GM23338 (cell line): ENCODE data around the gene MBD3L4. TPM values are rescaled to one million over a fixed set of nuclear protein-coding genes. Genes with fewer than 3 reads are reported as not detected.

Experiments used
- ATAC-seq: fragments of 200-7000 bp; cut with Tn5 transposase; 3 replicates; pipeline ENCODE4 v1.9.1; 2020
- DNase-seq: peaks from one replicate; pipeline ENCODE4 v3.0.0-alpha.2; 2015; ENCODE audit warnings: low spot score
- H2AFZ ChIP-seq: fragments of 200-600 bp; sonication (generic); 2 replicates; pipeline ENCODE4 v1.8.0; 2016; ENCODE audit warnings: antibody characterized with exemption, mild to moderate bottlenecking, moderate library complexity
- H3F3A ChIP-seq: fragments of 200-600 bp; sonication (generic); replicated peaks from 2 replicates; pipeline ENCODE4 v1.8.0; 2017; ENCODE audit warnings: antibody characterized with exemption, mixed run types, low read depth
- H3K27ac ChIP-seq: fragments of 200-600 bp; sonication (generic); 2 replicates; pipeline ENCODE4 v1.6.1; 2016; ENCODE audit warnings: low read depth
- H3K27me3 ChIP-seq: fragments of 200-600 bp; sonication (generic); 2 replicates; pipeline ENCODE4 v1.8.0; 2016; ENCODE audit warnings: mild to moderate bottlenecking, mixed run types, moderate library complexity; ENCODE audit not compliant: insufficient read depth
- H3K36me3 ChIP-seq: fragments of 200-600 bp; sonication (generic); 2 replicates; pipeline ENCODE4 v1.8.0; 2016; ENCODE audit warnings: mild to moderate bottlenecking; ENCODE audit not compliant: insufficient read depth
- H3K4me1 ChIP-seq: fragments of 200-600 bp; sonication (generic); 2 replicates; pipeline ENCODE4 v1.8.0; 2016; ENCODE audit warnings: mild to moderate bottlenecking, moderate library complexity; ENCODE audit not compliant: insufficient read depth
- H3K4me2 ChIP-seq: fragments of 200-600 bp; sonication (generic); 2 replicates; pipeline ENCODE4 v1.7.1; 2017; ENCODE audit warnings: mixed run types
- H3K4me3 ChIP-seq: fragments of 200-600 bp; sonication (generic); 2 replicates; pipeline ENCODE4 v1.6.1; 2016; ENCODE audit warnings: mixed run types
- H3K79me2 ChIP-seq: fragments of 200-600 bp; sonication (generic); replicated peaks from 2 replicates; pipeline ENCODE4 v1.8.0; 2017; ENCODE audit warnings: mild to moderate bottlenecking; ENCODE audit not compliant: insufficient read depth
- H3K9me2 ChIP-seq: fragments of 200-600 bp; sonication (generic); 2 replicates; pipeline ENCODE4 v1.8.0; 2017; ENCODE audit not compliant: insufficient read depth
- H4K20me1 ChIP-seq: fragments of 200-600 bp; sonication (generic); replicated peaks from 2 replicates; pipeline ENCODE4 v1.8.0; 2017; ENCODE audit warnings: mild to moderate bottlenecking; ENCODE audit not compliant: insufficient read depth
- H3K27ac Mint-ChIP-seq: 2 replicates; pipeline ENCODE4 v1.8.0; 2020; ENCODE audit warnings: inconsistent platforms, mild to moderate bottlenecking, moderate library complexity, mixed read lengths
- H3K27me3 Mint-ChIP-seq: 3 replicates; pipeline ENCODE4 v1.8.0; 2022; ENCODE audit warnings: low read depth, mild to moderate bottlenecking, moderate library complexity, mixed read lengths, inconsistent platforms; ENCODE audit not compliant: insufficient read depth, poor library complexity
- H3K36me3 Mint-ChIP-seq: 3 replicates; pipeline ENCODE4 v1.8.0; 2021; ENCODE audit warnings: low read depth, mild to moderate bottlenecking, inconsistent platforms, moderate library complexity, mixed read lengths
- H3K4me1 Mint-ChIP-seq: 3 replicates; pipeline ENCODE4 v1.8.0; 2020; ENCODE audit warnings: mild to moderate bottlenecking, inconsistent platforms, mixed read lengths
- H3K4me3 Mint-ChIP-seq: 3 replicates; pipeline ENCODE4 v1.8.0; 2021; ENCODE audit warnings: moderate library complexity, mild to moderate bottlenecking, inconsistent platforms, mixed read lengths
- H3K9me3 Mint-ChIP-seq: 3 replicates; pipeline ENCODE4 v1.8.0; 2020; ENCODE audit warnings: moderate library complexity, mild to moderate bottlenecking, inconsistent platforms, mixed read lengths
- CREB1 ChIP-seq: fragments of 250-450 bp; sonication (Bioruptor Pico); IDR thresholded peaks from 2 replicates; pipeline ENCODE4 v1.5.0; 2020; ENCODE audit warnings: low read depth, mild to moderate bottlenecking, moderate library complexity
- EZH2 ChIP-seq: fragments of 200-600 bp; sonication (generic); IDR thresholded peaks from one replicate; pipeline ENCODE4 v1.8.0; 2017; ENCODE audit warnings: antibody characterized with exemption, mild to moderate bottlenecking, low read depth; ENCODE audit not compliant: unreplicated experiment
- JUNB ChIP-seq: IDR thresholded peaks from one replicate; pipeline ENCODE4 v1.6.1; 2016; ENCODE audit warnings: antibody characterized with exemption; ENCODE audit not compliant: unreplicated experiment
- POLR2AphosphoS5 ChIP-seq: IDR thresholded peaks from 2 replicates; pipeline ENCODE4 v1.6.1; 2016; ENCODE audit warnings: antibody characterized with exemption, low read depth
- STAT1 ChIP-seq: IDR thresholded peaks from one replicate; pipeline ENCODE4 v1.6.1; 2016; ENCODE audit warnings: antibody characterized with exemption; ENCODE audit not compliant: unreplicated experiment
- ZNF114 ChIP-seq: fragments of 250-450 bp; sonication (Bioruptor Pico); IDR thresholded peaks from 2 replicates; pipeline ENCODE4 v1.5.0; 2020; ENCODE audit warnings: mild to moderate bottlenecking, moderate library complexity
- ZNF331 ChIP-seq: fragments of 250-450 bp; sonication (Bioruptor Pico); IDR thresholded peaks from 2 replicates; pipeline ENCODE4 v1.5.0; 2020; ENCODE audit warnings: low read depth, mild to moderate bottlenecking, moderate library complexity
- ZNF462 ChIP-seq: fragments of 250-450 bp; sonication (Bioruptor Pico); IDR thresholded peaks from 2 replicates; pipeline ENCODE4 v1.5.0; 2020; ENCODE audit warnings: mild to moderate bottlenecking, moderate library complexity
- polyA plus RNA-seq: library from polyadenylated mRNA; unstranded; fragments of >200 nt; fragmentation: Nextera tagmentation; extraction: Ambion mirVana; gene quantifications from 2 replicates; pipeline ENCODE4 v1.2.1, GENCODE V29; 2016
- total RNA-seq: library from RNA; depleted of rRNA; stranded (reverse); fragments of >200 nt; shearing (Covaris generic); gene quantifications from 2 replicates; pipeline ENCODE4 v1.2.3, GENCODE V29; 2014

The MBD3L4 gene
- total and polyA plus RNA-seq, 2 experiments from 2014 or later: not detected

DNA sequence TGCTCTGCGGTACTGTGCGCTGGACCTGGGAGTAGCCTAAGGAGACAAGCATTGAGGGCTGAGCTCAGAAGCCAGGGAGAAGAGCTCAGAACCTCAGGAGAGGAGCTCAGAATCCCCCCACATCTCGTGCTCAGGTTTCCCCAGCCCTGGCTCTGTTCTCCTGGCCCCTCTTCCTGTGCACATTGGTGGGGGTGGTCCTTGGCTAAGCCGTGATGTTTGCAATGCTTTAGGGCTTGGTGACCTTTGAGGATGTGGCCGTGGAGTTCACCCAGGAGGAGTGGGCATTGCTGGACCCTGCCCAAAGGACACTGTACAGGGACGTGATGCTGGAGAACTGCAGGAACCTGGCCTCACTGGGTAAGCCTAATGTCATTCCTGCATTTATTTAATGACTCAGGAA, 36.2 kb upstream of the MBD3L4 start:
- H3K9me3 Mint-ChIP-seq: peaks cover 63% of the 10 kb centered on the region
- H3K27me3 Mint-ChIP-seq: peaks cover 9% of the 10 kb centered on the region
- no peak for TF ChIP-seq JUNB
- no peak for TF ChIP-seq EZH2
- TF ChIP-seq POLR2AphosphoS5: no peak
- TF ChIP-seq ZNF331: no peak
- Histone ChIP-seq H3F3A (no peaks in the 10 kb centered on the region), H3K4me1 (no peaks in the 10 kb centered on the region), H3K36me3 (peaks cover 53% of the 10 kb centered on the region), H3K9me2 (no peaks in the 10 kb centered on the region), H3K27me3 (no peaks in the 10 kb centered on the region), H3K27ac (no peak overlapping the region), H4K20me1 (no peaks in the 10 kb centered on the region), H3K4me2 (no peak overlapping the region), H3K4me3 (no peak overlapping the region), H2AFZ (no peak overlapping the region), H3K79me2 (no peaks in the 10 kb centered on the region)
- no peak overlapping the region for H3K27ac Mint-ChIP-seq
- no peak for DNase-seq
- H3K4me3 Mint-ChIP-seq: no peak overlapping the region
- no peaks in the 10 kb centered on the region for H3K4me1 Mint-ChIP-seq
- peaks cover 95% of the 10 kb centered on the region for H3K36me3 Mint-ChIP-seq
- no peak for ATAC-seq

- no peak overlapping the region for H3K27ac ChIP-seq
- no peak for ATAC-seq
- H3K36me3 ChIP-seq: peaks cover 45% of the 10 kb centered on the region
- Mint-ChIP-seq H3K4me1 (no peaks in the 10 kb centered on the region), H3K27ac (no peak overlapping the region), H3K36me3 (peaks cover 91% of the 10 kb centered on the region), H3K9me3 (peaks cover 50% of the 10 kb centered on the region), H3K4me3 (no peak overlapping the region), H3K27me3 (peaks cover 9% of the 10 kb centered on the region)
- H3F3A ChIP-seq: no peaks in the 10 kb centered on the region
- no peaks in the 10 kb centered on the region for H3K4me1 ChIP-seq
- H3K9me2 ChIP-seq: no peaks in the 10 kb centered on the region
- peaks cover 11% of the 10 kb centered on the region; the same call in 1 of the 2 replicates for H3K79me2 ChIP-seq
- no peak overlapping the region for H2AFZ ChIP-seq
- H4K20me1 ChIP-seq: no peaks in the 10 kb centered on the region
- no peaks in the 10 kb centered on the region for H3K27me3 ChIP-seq
- no peak overlapping the region for H3K4me2 ChIP-seq
- DNase-seq: no peak
- TF ChIP-seq CREB1 (CRISPR knock-in tag): no peak
- no peak for TF ChIP-seq STAT1
- no peak for TF ChIP-seq ZNF462 (CRISPR knock-in tag)
- no peak for TF ChIP-seq ZNF114
- TF ChIP-seq ZNF331: no peak
- TF ChIP-seq EZH2: no peak
- no peak for TF ChIP-seq POLR2AphosphoS5
- no peak overlapping the region for H3K4me3 ChIP-seq
Measured at GRCh38 chr19:7074705-7075282, 34.8 kb upstream of the MBD3L4 start.
